IPS DF 4.7 (cell line): ENCODE data around the gene PTGIR.

Experiments used
- DNase-seq: peaks from one replicate; pipeline ENCODE4 v3.0.0-alpha.2; 2013; ENCODE audit warnings: low spot score; ENCODE audit errors: extremely low read depth

The PTGIR gene

DNA sequence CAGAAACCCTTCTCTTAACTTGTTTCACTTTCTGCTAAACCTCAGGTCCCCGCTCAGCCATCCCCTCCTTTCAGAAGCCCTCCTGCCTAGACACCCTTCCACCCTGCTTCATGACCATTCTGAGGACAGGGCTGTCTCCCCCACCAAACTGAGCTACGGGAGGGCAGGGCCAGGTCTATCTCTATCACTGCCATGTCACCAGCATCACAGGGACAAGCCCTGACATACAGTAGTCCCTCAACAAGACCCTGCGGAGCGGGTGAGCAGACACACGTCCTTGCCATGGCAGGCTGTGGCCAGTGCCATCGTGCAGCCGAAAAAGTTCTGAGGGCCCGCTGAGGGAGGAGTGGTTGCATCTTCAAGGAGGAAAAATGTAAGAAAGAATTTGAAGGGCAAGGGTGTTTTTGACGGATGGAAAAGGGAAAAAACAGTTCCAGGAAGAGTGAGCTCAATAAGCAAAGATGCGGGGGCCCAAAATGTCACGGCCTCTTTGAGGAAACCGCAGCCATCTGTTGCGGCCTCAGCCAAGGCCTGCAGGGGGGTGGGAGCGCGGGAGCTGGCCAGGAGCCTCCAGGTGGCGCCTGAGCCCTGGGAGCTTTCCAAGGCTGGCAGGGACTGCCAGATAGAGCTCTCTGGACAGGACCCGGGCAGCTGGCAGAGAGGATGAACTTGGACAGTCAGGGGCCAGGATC is 8.1 kb downstream of the PTGIR start:
- no peak for DNase-seq

DNA sequence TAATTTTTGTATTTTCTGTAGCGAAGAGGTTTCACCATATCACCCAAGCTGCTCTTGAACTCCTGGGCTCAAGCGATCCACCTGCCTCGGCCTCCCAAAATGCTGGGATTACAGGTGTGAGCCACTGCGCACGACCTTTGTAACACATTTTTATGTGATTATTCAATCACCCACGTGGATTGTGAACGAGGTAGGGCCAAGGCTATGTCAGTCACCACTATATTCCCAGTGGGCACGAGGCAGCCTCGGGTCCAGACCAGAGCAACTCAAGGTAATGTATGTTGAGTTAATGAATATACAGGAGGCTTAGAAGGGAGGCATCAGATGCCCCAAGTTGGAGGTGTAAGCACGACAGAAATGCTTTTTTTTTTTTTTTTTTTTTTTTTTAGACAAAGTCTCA is 8.9 kb downstream of the PTGIR start:
- DNase-seq, result no peak

DNA sequence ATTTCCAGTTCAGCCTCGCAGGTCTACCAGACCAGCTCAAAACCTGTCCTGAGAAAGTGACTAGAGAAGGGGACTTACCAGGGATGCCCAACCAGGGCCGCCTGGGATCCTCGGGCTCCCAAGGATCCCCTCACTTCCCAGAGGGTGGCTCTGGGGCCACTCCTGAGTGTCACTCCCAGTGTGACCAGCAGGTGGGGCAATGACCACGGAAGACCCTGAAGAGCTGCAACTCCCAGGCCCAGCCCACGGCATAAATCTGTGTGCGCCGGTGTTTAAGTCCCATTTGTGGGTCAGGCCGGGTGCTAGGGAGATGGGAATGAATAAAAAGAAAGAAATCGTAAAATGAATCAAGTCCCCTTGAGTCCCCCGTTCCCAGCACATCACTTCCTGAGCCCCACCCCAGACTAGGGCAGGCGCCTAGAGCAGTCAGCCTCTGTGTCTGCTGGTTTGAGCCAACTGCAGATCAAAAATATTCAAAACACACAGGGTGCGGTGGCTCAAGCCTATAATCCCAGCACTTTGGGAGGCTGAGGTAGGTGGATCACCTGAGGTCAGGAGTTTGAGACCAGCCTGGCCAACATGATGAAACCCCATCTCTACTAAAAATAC is 10.7 kb downstream of the PTGIR start:
- no peak for DNase-seq

DNA sequence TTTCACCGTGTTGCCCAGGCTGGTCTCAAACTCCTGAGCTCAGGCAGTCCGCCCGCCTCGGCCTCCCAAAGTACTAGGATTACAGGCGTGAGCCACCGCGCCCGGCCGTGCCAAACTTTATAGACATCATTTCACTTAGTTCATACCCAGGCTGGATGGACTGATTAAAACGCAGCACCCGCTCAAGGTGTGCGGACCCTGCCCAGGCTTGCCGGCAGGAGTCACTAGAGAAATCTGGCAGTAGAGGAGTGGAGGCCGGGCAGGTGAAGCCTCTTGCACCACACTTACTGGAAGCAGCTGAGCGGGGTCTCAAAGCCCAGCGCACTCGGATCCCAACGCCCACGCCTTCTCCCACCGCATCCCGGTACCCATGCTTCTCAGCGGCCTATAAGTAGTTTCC is 11.4 kb downstream of the PTGIR start:
- no peak for DNase-seq

DNA sequence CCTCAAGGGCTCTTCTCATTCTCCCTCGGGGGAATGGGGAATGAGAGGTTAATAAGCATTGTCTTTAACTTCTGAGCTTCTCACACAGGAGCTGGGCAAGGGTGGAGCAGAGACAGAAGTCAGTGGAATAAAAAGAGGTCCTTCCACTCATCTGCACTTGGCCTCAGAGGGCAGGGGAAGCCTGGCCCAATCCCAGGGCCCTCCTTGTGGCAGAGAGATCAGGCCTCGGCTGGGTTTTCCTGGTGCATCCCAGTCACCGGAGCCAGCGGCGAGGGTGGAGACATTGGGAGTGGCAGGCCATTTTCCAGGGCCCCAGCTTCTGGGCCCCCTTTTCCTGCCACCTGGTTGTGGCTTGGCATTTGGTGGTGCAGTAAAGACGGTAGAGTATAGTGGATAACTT is 13.1 kb downstream of the PTGIR start:
- DNase-seq, result no peak

DNA sequence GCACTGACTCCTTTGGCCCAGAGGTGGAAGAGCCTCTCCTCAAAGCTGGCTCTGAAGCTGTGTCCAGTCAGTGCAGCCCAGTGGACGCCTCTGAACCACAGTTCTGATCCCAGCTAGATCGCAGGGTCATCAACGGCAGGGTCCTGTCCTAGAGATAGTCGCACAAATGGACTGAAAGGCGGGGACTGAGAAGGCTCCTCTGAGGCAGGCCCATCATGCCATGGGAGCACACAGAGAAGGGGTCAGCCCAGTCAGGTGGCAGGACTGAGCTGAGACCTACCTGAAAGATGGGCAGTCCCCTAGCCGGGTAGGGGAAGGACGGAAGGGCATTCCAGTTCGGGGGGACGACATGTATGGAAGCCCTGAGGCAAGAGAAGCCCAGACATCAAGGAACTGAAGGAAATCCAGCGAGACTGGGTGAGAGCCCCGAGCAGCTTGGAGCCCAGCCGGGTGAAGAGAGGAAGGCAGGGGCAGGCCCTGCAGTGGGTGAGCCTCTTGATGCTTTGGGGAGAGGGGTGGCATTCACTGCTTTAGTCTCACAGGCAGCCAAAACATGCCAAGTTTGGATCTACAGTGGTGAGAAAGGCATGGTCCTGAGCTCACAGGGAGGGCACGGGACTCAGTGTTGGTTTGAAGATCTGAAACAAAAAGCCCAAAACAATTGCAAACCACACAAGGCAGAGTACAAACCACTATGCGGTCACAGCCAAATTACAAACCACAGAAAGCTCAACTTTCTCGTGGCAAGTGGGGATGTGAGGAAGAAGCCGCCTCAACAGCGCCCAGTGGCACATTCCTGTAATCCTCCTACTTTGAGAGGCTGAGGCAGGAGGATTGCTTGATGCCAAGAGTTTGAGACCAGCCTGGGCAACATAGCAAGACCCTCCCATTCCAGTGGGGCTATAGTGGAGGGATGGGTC is 13.8 kb downstream of the PTGIR start:
- no peak for DNase-seq

DNA sequence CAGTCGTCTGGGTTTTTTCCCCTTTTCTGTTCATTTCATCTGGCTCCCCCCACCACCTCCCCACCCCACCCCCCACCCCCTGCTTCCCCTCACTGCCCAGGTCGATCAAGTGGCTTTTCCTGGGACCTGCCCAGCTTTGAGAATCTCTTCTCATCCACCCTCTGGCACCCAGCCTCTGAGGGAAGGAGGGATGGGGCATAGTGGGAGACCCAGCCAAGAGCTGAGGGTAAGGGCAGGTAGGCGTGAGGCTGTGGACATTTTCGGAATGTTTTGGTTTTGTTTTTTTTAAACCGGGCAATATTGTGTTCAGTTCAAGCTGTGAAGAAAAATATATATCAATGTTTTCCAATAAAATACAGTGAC is 14.5 kb downstream of the PTGIR start:
- DNase-seq, result no peak

DNA sequence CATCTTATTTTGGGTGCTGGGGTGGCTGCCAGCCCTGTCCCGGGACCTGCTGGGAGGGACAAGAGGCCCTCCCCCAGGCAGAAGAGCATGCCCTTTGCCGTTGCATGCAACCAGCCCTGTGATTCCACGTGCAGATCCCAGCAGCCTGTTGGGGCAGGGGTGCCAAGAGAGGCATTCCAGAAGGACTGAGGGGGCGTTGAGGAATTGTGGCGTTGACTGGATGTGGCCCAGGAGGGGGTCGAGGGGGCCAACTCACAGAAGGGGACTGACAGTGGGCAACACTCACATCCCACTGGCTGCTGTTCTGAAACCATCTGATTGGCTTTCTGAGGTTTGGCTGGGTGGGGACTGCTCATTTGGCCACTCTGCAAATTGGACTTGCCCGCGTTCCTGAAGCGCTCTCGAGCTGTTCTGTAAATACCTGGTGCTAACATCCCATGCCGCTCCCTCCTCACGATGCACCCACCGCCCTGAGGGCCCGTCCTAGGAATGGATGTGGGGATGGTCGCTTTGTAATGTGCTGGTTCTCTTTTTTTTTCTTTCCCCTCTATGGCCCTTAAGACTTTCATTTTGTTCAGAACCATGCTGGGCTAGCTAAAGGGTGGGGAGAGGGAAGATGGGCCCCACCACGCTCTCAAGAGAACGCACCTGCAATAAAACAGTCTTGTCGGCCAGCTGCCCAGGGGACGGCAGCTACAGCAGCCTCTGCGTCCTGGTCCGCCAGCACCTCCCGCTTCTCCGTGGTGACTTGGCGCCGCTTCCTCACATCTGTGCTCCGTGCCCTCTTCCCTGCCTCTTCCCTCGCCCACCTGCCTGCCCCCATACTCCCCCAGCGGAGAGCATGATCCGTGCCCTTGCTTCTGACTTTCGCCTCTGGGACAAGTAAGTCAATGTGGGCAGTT is 15.1 kb downstream of the PTGIR start:
- DNase-seq, result no peak

DNA sequence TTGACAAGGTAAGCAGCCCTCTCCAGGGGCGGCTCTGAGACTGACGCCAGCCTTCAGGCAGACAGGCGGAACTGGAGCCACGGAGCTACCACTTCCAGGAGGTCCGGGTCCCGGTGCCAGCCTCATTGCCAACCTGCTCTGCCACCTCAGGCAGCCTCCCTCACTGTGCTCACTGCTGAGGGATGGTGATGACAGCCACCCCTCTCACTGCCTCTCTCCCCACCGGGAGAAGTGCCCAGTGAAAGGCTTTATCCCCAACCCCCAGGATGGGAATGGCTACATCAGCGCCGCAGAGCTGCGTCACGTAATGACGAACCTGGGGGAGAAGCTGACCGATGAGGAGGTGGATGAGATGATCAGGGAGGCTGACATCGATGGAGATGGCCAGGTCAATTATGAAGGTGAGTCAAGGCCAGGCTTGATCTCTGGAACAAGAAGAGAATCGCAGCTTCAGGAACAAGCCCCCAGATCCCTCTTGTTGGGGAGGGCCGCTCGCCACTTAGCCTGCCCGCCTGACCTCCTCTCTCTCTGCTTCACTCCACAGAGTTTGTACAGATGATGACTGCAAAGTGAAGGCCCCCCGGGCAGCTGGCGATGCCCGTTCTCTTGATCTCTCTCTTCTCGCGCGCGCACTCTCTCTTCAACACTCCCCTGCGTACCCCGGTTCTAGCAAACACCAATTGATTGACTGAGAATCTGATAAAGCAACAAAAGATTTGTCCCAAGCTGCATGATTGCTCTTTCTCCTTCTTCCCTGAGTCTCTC is 16.1 kb downstream of the PTGIR start:
- DNase-seq, result no peak

DNA sequence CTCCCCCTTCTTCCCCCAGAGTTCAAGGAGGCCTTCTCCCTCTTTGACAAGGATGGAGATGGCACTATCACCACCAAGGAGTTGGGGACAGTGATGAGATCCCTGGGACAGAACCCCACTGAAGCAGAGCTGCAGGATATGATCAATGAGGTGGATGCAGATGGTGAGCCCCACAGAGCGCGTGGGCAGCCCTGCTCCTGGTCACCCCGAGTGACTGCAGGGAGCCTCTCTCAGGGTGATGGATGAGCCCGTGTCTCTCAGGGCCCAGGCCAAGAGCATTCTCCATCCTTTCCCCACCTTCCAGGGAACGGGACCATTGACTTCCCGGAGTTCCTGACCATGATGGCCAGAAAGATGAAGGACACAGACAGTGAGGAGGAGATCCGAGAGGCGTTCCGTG is 16.7 kb downstream of the PTGIR start:
- no peak for DNase-seq

DNA sequence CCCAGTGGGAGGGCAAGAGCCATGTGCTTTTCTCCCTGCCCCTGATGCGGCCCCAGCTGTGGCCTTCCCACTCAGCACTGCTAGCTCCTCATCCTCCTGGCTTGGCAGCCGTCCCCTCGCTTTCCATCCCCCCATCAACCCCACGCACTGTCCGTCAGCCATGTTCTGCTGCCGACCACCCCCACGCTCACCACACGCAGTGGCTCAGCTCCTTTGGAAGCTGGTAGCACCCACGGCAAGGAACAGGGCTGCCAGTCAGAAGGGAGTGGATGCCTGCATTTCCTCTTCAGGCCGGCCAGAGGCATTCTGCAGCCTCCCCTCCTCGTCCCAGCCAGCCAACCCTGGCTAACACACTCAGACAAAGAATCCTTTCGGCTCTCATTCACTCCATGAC is 17.4 kb downstream of the PTGIR start:
- no peak for DNase-seq

DNA sequence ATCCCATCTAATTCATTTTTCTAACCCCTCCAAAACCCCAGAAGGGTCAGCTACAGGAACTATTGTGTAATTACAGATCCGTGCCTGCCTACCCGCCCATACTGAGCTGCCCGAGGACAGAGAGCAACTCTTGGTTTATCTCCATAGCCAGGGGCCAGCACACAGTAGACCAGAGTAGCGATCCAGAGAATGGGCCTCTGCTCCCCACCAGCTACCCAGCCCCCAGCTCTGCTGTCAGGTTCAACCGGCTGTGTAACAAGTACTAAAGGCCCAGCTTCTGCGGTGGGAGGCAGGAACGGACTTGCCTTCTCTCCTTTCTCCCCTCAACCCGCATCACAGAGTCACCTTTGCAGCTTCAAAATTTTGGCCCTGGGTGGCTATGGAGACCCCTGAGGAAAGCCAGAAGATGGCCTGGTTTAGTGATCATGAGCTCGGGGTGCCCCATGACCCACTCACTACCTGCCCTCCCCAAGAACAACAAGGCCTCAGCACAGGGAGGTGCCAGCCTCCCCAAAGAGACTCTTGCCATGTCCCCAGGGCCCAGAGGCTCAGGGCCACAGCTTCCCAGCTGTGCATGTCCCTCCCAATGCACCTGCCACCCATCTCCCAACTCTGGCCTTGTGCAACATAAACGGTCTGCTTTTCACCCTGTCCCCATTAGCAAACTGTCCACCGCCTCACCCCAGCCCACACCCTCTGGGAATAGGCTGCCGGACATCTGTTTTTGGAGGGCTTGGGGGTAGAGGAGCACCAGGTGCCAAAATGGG is 18.0 kb downstream of the PTGIR start:
- DNase-seq, result no peak

DNA sequence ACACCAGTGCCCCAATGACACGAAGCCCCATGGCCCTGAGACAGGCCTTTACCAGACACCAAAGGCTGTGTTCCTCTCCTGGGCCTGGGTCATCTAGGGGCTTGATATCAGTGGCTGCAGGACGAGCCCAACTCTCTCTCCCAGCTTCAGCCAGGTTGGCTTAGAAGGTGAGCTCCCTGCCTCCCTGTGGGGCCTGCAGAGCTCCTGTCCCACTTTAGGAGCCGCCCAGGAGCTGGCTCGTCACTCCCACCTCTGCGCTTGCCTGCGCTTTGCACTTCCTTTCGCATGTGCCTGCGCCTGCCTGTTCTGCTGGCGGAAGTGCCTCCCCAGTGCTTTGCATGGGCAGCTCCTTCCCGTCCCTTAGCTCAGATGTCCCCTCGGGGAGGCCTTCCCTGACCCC is 18.9 kb downstream of the PTGIR start:
- no peak for DNase-seq

DNA sequence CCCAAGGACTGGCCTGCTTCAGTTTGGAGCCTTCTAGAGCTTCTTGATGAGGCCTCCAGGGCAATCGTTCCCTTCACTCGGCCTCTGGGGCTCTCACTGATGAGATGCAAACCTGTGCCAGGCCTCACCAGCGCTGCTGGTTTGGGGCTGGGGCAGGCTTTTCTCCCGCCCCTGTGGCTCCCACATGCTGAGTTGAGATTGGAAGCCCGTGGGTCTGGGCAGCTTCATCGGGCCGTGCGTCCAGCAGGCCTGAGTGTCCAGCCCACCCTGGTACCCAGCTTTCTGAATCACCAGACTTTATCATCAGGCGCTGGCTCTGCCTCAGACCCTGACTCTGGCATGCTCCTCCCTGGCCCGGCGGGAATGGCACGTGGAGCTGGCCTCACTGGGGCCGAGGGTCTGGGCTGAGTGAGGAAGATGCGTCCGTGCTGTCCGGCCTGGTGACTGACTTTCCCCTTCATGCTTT is 19.5 kb downstream of the PTGIR start:
- DNase-seq, result no peak

DNA sequence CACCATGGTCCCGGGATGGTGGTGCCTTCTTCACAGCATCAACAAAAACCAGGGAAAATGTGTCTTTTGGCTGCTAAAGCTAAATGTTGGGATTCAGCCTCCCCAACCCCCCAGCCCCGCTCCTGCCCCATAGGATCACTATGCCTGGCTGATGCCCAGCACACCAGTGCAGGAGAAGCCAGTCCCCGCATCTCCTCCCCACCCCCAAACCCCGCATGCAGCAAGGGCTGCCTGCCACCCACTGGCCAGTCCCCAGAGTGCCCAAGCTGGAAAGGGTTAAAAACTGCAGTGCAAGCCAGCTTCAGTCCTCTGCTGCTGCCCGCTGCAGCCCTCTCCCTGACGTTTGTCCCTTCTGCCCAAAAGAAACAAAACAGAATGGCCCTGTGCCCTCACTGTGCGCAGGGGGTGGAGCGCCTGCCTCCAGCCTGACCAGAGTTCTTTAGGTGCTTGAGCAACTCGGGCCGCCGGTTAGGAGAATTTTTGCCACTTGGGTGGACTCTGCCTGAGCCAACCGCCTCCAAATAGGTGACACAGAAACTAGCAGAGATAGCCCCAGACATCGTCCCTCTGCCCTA is 20.0 kb downstream of the PTGIR start:
- DNase-seq, result no peak

DNA sequence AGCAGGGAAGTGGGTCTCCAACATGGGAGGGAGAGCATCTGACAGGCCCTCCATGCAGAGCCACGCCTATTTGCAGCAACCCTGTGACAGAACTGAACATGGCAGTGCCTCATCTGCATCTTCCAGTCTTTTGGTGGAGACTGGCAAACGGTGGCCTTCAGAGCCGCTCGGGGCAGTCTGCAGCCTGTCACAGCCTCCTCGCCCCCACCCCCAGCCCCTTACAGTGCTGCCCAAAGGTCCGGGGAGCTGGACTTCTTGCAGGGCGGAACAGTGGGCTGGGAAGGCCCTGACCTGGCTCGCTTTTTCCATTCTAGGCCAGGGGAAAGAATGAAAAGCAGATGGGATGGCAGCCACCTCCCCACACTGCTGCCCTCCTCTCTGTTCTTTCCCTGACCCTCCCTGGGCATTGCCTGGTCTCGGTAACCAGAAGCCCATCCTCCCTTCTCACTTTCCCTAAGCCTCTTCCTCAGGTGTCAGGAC is 21.1 kb downstream of the PTGIR start:
- no peak for DNase-seq

DNA sequence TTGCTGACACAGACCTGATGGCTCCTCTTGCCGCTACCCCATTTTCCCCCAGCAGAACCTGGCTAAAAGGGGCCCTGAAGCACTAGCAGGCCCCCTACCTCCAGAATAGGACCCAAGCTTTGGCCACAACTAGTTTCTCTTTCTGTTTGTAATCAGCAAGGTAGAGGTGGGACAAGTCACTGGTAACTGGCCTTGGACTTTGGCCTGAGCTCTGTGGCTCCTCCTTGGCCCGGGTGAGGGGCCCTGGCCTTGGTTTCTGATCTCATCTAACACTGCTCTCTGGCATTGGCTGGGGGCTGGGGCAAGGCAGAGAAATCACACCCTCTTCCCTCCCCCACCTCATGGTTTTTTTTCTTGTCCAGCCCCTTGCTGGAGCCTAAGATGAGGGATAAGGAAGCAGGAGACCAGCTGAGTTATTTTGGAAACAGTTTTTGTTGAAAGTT is 21.7 kb downstream of the PTGIR start:
- no peak for DNase-seq

DNA sequence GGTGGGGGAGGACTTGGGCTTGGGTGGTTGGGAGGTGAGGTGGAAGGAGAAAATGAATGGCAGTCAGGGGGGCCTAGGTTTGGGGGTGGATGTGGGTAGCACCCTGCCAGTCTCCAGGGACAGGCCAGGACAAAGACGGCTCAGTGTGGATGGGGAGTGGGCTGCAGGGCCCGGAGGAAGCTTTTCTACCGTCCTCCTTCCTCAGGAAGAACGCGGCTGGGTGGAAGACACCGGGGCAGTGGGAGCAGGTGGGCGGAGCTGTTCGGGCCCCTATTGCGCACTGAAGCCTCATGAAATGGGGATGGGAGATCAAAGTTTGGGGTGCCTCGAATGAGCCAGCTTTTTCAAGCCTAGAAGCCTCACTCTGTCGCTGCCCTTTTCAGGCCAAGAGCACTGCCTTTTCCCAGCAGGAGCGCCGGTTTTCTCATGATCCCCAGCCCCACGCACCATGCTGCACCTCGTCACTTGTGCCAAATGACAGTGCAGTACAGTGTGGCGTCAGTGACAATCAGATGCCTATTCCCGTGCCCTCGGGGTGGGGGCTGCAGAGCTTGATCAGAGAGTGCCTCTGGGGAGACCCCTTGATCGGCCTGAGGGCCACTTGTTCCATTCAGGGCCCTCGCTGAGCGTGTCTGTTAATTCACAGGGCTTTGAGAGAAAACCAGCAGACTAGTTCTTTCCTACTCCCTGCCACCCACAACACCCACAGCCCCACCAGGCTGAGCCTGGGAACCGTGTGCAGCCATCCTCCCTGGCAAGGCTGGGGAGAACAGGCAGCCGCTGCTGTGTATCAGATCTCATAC is 22.3 kb downstream of the PTGIR start:
- DNase-seq, result no peak
